NCI-H226 (cell line): Measurements from ENCODE around the gene GPR160.
"Not testable (repeated sequence)": the region's sequence is repeated elsewhere in the genome, so short reads cannot be mapped to it uniquely, and the experiment has no call there.

Experiments
- DNase-seq: peaks from one replicate; pipeline ENCODE4 v3.0.0-alpha.2; 2015

Gene GPR160

GRCh38 chr3:170076715-170077238 lies 39.0 kb downstream of the GPR160 start:
- peak; percentile 28 for DNase-seq

GRCh38 chr3:170077361-170077760 lies 39.6 kb downstream of the GPR160 start:
- no peak for DNase-seq

GRCh38 chr3:170078620-170079281 lies 41.0 kb downstream of the GPR160 start:
- no peak for DNase-seq

GRCh38 chr3:170079536-170080165 lies 41.9 kb downstream of the GPR160 start:
- no peak for DNase-seq

- no peak for DNase-seq
These were observed 42.8 kb downstream of the GPR160 start for GRCh38 chr3:170080605-170081004.

- DNase-seq = peak; percentile 50
These were observed 43.4 kb downstream of the GPR160 start for GRCh38 chr3:170081079-170081741.

- no peak for DNase-seq
These were observed 45.5 kb downstream of the GPR160 start for GRCh38 chr3:170083343-170083742.

GRCh38 chr3:170085396-170085795 lies 47.6 kb downstream of the GPR160 start:
- no peak for DNase-seq

GRCh38 chr3:170089862-170090600 lies 52.2 kb downstream of the GPR160 start:
- DNase-seq = no peak

GRCh38 chr3:170090601-170090981 lies 52.8 kb downstream of the GPR160 start:
- DNase-seq = no peak

- no peak for DNase-seq
These were observed 55.1 kb downstream of the GPR160 start for GRCh38 chr3:170092907-170093306.

GRCh38 chr3:170095771-170096170 lies 58.0 kb downstream of the GPR160 start:
- DNase-seq = no peak

- DNase-seq = no peak
These were observed 58.5 kb downstream of the GPR160 start for GRCh38 chr3:170096342-170096741.

GRCh38 chr3:170098753-170099152 lies 61.0 kb downstream of the GPR160 start:
- DNase-seq = no peak

- DNase-seq = no peak
These were observed 63.1 kb downstream of the GPR160 start for GRCh38 chr3:170100944-170101343.

- DNase-seq = no peak
These were observed 64.6 kb downstream of the GPR160 start for GRCh38 chr3:170102431-170102830.

GRCh38 chr3:170107941-170108340 lies 70.1 kb downstream of the GPR160 start:
- DNase-seq = no peak

- no peak for DNase-seq
These were observed 71.2 kb downstream of the GPR160 start for GRCh38 chr3:170108955-170109354.

- DNase-seq = no peak
These were observed 71.9 kb downstream of the GPR160 start for GRCh38 chr3:170109579-170110293.

- DNase-seq = no peak
These were observed 73.5 kb downstream of the GPR160 start for GRCh38 chr3:170111147-170111771.

- not testable (repeated sequence) for DNase-seq
These were observed 76.4 kb downstream of the GPR160 start for GRCh38 chr3:170114165-170114564.

GRCh38 chr3:170117134-170117533 lies 79.3 kb downstream of the GPR160 start:
- DNase-seq = no peak
